ENCODE measurements around the gene CABP7.
A peak's percentile ranks its signal among the peaks of the same experiment; 100 is the strongest.
"Not testable (repeated sequence)": the region's sequence is repeated elsewhere in the genome, so short reads cannot be mapped to it uniquely, and the experiment has no call there.

The CABP7 gene

DNA sequence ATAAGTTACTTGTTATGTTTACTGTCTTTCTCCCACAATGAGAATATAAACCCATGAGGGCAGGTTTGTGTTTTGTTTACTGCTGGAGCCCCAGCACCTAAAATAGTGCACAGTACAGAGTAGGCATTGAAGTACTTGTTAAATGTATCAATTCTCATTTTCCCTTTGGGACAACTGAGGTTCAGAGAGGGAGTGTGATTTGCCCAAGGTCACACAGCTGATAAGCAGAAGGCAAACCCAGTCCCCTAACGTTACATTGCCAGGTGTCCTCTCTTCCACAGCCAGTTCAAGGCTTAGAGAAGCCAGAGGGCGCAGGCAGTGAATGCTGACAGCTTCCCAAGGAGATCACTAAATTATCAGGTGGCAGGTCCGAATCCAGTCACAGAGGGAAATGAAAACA, 30.2 kb downstream of the CABP7 start:
- no peak for DNase-seq

DNA sequence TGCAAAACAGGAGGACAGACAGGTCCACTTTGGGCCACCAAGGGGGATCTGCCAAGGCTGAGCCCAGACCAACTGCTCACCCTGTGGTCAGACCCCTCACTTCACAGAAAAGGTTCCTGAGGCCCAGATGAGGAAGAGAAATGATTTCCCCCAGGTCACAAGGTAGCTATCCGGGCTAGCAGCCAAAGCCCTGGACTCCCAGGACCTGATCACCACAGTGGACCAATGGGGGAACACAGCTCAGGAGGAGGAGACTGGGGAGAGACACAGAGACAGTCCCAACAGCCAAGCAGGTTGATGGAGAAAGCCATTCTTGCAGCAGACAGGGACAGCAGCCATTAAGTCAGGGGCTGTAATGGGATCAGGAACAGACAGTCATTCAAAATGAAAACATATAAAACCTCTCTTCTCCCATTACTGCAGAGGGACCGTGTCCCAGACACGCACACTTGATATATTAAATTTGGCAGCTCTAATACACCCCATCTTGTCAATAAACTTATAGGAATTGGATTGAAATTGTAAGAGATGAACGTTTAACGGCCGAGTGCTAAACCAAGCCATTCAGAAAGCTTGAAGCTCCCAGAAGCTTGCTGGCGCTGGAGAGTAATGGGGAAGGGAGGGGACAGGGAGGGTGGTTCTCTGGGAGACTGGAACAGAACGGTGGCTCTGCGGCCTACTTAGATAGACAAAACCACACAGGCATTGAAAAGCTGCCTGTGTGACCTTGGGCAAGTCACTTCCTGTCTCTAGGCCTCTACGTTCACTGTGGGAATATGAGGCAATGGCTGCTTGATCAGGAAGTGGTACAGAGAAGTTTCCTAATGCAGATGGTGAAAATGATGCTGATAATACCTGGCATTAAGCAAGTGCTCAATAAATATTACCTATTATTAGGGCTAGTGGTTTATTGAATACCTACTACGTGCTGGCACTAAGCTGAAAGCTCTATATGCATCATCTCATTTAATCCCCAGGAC, 31.0 kb downstream of the CABP7 start:
- DNase-seq, result peak; percentile 75 to 83

DNA sequence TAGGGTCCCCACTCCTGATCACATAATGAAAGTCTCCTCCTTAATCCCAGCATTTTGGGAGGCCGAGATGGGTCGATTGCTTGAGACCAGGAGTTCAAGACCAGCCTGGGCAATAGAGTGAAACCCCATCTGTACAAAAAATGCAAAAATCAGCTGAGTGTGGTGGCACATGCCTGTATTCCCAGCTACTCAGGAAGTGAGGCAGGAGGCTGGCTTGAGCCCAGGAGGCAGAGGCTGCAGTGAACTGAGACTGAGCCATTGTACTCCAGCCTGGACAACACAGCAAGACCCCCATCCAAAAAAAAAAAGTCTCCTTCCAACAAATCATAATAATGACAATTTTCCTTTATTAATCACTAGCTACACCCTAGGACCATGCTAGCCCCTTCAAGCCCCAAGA, 31.9 kb downstream of the CABP7 start:
- no peak for DNase-seq

DNA sequence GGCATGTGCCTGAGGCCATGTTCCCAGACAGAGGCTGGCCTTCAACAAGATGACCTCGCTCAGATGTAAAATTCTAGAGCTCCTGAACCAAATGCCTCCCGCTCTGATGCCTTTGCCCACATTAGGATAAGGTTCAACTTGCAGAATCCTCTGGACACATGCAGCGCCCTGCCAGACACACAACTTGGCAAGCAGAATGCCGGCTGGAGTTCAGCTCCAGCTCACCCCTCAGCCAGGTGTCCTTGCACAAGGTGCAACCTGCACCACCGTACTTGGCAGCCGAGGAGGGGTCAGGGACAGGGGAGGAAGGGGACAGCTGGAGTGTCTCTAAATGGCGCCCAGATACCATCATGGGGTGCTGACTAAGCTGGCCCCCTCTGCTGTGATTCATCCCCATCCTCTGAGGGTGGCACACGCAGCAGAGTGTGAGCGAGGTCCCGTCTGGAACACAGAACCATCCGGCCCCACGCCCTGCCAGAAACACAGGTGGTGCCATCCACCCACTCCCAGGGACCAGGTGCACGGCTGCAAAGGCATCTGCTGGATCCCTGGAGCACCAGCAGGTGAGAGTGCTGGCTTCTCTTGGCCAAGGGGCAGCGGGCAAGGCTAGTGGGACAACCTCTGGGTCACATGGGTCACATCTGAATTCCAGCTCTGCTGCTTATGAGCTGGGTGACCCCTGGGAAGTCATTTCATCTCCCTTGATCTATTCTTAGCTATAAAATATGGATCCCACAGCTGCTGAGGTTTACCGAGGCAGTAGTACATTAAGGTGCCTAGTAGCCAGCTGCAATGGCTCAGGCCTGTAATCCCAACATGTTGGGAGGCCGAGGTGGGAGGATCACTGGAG, 34.2 kb downstream of the CABP7 start:
- DNase-seq, result no peak

DNA sequence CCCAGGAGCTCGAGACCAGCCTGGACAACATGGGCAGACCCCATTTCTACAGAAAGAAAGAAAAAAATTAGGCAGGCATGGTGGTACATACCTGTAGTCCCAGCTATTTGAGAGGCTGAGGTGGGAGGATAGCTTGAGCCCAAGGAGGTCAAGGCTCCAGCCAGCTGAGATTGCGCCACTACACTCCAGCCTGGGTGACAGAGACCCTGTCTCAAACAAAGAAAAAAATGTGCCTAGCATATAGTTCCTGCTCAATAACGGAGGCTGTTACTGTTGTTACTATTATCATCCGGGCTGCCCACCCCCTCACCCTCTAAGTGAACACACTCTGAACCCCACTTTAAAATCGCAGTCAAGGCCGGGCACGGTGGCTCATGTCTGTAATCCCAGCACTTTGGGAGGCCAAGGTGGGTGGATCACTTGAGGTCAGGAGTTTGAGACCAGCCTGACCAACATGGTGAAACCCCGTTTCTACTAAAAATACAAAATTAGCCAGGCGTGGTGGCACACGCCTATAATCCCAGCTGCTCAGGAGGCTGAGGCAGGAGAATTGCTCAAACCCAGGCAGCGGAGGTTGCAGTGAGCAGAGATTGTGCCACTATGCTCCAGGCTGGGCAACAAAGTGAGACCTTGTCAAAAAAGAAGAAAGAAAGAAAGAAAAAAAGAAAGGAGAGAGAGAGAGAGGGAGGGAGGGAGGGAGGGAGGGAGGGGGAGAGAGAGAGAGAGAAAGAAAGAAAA, 35.0 kb downstream of the CABP7 start:
- DNase-seq, result not testable (repeated sequence)

DNA sequence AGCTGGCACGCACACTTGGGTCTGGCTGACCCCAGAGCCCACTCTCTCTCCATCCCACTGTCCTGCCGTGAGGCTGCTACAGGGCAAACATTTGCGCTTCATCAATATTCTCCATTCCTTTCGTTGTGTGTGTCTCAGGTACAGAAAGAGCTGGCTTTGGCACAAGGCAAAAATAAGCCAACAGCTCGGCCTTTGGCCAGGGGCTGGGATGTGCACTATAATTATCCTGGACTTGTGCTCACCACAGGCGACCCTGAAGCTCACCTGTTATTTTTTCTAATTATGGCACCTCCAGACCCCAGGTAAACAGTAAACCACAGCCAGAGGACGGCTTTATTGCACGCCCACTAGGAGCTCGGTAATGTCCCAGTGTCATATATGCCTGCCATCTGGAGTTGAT, 36.1 kb downstream of the CABP7 start:
- DNase-seq, result no peak

DNA sequence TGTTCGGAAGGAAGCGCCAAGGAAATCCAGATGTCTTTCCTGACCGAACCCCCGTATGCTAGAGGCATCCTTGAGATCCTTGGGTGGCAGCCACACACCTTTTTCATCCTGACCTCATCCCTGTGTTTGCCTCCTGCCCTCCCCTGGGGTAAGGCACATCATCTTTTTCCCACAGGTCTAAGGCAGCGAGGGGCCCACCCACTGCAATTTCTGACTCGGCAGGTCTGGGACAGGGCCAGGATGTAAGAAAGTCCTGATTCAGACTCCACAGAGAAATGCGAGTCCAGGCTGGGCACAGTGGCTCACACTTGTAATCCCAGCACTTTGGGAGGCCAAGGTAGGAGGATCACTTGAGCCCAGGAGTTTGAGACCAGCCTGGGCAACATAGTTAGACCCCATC, 36.5 kb downstream of the CABP7 start:
- DNase-seq, result no peak

DNA sequence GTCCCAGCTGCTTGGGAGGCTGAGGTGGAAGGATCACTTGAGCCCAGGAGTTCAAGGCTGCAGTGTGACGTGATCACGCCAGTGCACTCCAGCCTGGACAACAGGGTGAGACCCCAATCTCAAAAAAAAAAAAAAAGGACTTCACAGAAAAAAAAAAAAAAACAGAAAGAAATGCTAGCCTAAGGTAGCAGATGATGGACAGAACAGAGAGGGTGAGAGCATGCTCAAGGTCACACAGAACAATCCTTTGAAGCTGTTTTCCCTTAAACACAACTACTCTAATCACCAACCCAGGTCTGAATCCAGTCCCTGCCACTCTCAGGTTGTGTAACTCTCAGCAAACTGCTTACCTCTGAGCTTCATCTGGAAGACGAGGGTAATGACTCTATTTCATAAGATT, 37.3 kb downstream of the CABP7 start:
- no peak for DNase-seq

DNA sequence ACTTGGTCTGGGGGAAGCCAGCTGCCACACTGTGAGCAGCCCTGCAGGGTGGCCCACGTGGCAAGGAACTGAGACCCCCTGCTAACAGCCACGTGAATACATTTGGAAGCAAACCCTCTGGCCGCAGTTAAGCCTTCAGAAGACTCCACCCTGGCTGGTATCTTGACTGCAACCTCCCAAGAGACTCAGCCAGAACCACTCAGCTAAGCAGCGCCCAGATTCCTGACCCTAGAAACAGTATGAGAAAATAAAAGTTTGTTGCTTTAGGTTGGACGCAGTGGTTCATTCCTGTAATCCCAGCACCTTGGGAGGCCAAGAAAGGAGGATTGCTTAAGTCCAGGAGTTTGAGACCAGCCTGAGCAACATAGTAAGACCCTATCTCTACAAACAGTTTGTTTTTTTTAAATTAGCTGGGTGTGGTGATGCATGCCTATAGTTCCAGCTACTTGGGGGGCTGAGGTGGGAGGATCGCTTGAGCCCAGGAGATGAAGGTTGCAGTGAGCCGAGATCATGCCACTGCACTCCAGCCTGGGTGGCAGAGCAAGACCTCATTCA, 38.3 kb downstream of the CABP7 start:
- DNase-seq, result no peak

DNA sequence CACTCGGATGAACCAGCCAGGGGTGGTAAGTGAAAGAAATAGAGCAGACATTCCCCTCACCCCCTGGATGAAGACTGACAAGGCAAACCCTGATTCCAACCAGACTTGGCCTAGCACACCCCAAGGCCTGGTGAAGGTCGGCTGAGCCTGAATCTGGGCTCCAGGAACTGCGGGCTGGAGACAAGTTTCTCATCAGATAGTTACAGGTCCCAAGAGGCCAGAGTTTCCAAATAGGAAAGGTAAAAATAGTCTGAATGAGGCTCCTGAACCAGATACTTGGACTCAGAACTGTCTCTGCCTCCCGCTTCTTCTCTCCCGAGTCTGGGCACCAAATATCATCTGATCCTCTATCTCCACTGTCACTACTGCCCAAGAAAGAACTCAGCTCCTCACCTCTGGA, 39.2 kb downstream of the CABP7 start:
- DNase-seq, result no peak

DNA sequence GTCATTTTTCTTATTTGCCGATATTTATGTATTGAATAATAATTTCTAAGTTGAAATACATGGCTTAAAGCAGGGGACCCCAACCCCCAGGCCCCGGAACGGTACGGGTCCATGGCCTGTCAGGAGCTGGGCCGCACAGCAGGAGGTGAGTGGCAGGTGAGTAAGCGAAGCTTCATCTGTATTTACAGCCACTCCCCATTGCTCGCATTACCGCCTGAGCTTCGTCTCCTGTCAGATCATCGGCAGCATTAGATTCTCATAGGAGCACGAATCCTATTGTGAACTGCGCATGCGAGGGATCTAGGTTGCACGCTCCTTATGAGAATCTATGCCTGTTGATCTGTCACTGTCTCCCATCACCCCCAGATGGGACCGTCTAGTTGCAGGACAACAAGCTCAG, 42.5 kb downstream of the CABP7 start:
- no peak for DNase-seq

DNA sequence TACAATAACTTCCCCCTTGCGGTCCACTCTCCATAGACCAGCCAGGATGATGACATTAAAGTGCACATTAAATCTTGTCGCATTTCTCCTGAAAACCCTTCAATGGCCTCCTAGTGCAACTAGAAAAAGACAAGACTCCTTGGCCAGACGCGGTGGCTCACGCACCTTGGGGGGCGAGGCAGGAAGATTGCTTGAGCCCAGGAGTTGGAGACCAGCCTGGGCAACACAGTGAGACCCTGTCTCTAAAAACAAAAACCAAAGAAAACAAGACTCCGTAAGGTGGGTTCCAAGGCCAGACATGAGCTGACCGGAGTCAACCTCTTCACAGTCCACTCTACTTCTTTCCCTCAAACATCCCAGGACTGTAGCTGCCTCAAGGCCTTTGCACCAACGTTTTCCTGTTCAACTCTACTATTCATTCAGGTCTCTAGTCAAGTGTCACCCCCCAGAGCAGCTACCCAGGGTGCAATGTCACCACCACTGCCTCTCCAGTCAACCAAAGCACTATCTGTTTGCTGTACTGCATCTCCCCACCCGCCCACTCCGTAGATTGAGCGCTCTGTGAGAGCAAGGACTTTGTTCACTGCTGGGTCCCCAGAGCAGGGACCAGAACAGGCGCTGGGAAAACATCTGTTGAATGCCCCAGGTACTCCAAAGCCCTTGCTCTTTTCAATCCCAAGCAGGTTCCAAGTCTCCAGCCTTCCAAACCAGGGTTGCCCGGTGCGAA, 46.3 kb downstream of the CABP7 start:
- DNase-seq, result peak; percentile 37 to 40

DNA sequence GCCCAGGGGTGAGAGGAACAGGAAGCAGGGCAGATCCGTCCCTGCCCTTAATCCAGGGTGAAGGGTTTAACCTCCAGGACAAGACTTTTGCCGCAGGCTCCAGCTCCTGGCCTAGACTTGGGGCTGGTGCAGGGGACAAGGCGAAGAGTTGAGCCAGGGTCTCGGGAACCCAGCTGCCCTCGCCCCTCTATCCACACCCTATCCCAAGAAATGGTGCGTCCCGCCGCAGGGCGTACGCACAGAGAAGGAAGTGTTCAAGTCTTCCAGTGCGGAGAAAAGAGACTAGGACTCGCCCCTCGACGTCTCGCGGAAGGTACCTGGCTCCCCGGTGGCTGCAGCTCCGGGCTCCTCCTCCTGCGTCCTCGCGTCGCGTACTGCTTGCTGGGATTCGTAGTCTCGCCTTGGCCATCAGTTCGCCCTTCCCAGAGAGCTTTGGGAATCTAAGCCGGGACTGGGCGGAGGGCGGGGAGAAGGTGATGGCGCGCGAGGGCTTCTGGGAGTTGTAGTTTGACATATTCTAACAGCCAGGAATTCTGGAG, 46.9 kb downstream of the CABP7 start, which contains the start of gene ZMAT5:
ZMAT5 (minus strand) TSS at position 376 of the 539 bp plus-strand sequence. CDS start 18,463 bp downstream, outside the sequence.
- peak; percentile 98 for DNase-seq

DNA sequence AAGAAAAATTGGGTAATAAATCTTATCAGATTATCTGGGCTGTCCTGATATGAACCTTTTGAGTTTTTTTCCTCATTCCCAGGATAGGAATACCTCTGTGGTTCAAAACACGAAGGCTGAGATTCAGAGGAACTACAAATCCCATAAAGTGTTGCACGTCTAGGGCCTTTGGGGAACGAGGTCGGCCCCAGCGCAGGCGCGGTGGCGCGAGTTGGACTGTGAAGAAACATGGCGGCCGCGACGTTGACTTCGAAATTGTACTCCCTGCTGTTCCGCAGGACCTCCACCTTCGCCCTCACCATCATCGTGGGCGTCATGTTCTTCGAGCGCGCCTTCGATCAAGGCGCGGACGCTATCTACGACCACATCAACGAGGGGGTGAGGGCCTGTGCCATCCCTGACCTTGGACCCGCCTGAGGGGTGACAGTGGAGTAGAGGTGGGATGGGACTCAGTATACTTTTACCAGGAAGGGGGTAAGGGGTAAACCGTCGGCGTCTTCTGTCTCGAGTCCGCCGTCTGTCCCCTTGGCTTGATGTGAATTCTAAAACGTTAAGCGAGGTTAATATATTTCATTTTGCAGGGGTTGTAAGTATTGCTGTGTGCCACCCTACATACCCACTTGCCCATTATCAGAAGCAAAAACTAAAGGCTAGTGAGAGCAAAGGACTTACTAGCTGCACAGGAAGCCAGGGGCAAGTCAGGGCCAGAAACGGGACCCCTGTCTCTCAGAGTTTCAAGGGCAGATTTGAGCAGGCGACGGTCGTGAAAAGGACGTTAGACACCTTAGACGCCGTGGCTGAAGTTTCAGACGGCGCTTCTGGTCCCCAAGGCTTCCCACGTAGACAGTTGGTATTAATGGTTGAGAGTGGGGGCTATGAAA, 47.6 kb downstream of the CABP7 start, which contains the start of gene UQCR10:
UQCR10 (plus strand) TSS at position 199 of the 881 bp plus-strand sequence; CDS start at position 229, 30 bp downstream.
- DNase-seq, result peak; percentile 87

DNA sequence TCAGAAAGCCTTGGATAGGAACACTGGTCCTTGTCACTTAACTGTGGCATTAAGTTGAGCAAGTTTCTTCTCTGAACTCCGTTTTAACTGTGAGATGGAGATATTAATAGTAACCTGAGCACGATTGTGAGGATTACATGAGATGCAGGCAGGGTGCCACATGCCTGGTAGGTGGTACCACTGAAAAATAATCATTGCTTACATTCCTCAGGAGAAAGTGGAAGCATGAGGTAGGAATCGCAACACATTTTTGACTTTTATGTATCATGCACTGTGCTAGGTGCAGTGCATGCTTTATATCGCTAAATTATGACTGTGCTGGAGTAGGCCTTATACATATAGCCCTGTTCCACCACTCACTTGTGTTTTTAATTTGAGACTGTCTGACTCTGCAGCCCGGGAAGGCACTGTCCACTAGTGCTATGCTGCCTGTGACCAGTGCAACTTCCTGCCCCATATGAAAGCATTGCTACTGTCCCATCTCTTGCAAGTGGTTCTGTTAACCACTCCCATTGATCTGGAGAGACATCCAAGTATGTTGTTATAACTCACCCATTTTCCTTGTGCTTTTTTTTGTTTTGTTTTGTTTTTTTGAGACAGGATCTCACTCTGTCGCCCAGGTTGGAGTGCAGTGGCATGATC, 48.4 kb downstream of the CABP7 start:
- no peak for DNase-seq

DNA sequence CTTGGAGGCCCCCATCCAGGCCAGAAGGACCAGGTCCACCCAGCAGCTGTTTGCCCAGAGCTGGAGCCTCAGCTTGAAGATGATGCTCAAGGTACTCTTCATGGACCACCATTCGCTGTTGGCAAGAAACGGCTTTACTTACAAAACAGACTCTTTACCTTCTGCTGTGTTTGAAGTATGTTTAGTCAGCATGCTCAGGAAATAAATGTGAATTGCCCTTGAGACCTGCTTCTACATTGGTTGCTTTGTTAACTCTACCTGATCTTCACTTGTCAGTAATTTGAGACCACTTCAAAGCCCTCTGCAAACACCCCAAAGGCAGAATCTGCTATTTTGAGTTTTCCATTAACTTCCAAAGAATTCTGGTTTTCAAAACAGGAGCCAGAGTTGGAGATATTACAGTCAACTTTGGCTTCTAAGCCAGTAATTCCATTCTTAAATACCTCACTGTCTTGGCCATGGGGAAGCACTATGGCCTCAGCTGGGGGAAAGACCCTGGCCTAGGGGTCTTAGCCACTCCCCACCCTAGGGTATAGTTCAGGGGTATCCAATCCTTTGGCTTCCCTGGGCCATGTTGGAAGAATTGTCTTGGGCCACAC, 50.0 kb downstream of the CABP7 start:
- DNase-seq, result no peak

DNA sequence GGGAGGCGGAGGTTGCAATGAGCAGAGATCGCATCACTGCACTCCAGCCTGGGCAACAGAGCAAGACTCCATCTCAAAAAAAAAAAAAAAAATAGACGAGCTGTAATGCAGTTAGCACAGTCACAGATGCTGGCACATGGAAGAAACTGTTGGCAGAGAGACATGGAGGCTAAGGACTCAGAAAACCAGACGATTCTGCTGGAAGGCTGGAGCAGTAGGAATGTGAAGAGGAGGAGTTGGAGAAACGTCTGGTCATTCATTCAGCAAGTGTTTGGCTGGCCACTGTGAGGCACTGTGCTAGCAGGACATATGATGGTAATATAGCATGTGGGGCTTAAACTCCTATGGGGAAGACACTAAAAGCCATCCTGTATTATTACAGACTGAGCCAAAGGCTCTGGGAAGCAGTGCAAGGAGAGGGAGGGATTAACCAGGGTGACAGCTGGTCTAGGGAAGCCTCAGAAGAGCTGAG, 52.4 kb downstream of the CABP7 start:
- DNase-seq, result peak; percentile 23 to 24

DNA sequence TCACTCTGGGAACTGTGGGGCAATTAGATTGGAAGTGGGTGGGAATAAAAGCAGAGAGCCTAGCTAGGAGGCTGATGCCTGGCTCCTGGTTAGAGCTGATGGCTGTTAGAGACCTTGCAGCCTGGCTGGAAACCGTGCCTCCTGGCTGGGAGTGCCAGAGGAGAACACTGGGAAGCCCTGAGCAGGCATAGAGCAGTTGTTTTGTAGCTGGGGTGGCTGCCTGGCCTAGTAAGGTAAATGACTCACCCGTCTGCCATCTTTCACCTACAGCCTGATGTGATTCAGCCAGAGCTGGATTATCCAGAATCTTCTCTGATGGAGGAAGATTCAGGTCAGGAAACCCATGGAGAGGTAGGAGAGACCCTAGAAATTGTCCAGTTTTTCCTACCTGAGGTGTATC, 53.4 kb downstream of the CABP7 start:
- no peak for DNase-seq

DNA sequence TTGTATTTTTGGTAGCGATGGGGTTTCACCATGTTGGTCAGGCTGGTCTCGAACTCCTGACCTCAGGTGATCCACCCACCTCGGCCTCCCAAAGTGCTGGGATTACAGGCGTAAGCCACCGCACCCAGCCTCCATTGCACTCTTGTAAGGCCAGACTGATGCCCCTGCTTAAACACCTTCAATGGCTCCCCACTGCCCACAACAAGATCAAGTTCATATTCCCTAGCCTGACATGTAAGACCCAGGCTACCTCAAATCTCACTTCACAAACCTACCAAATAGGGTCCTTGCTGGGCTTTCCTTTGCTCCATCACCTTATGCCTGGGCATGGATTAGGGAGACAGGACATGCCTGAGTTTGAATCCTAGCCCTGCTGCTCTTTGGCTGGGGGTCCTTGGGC, 60.4 kb downstream of the CABP7 start:
- DNase-seq, result no peak
